B cell (primary cell): ENCODE measurements around the gene UNC119. TPM values are rescaled to one million over a fixed set of nuclear protein-coding genes. Genes with fewer than 3 reads are reported as not detected.

ENCODE experiments used
- ATAC-seq: fragments of 200-7000 bp; cut with Tn5 transposase; one replicate; pipeline ENCODE4 v1.10.0; 2021; ENCODE audit warnings: low read depth, mild to moderate bottlenecking, moderate number of reproducible peaks, moderate library complexity
- CTCF ChIA-PET: fragments of 350-600 bp; sonication (Branson Sonifier 250); formaldehyde crosslinking; loops from one replicate; lab custom pipeline; 2021; ENCODE audit warnings: antibody characterized with exemption, inconsistent platforms; lab: Charles Lee
- POLR2A ChIA-PET: fragments of 350-600 bp; sonication (Branson Sonifier 250); formaldehyde crosslinking; loops from one replicate; lab custom pipeline; 2021; ENCODE audit warnings: antibody characterized with exemption; lab: Charles Lee
- DNase-seq: peaks from one replicate; pipeline ENCODE4 v3.0.0; 2013
- H2AFZ ChIP-seq: 2 replicates; pipeline ENCODE4 v1.6.1; 2012; ENCODE audit warnings: mild to moderate bottlenecking, low read depth, low read length; ENCODE audit not compliant: insufficient read depth, poor library complexity, severe bottlenecking
- H3K27ac ChIP-seq, 2 donors: 1 replicate in 1 of 2; 2 replicates in 1 of 2; pipeline ENCODE4 v1.5.1; 2012 to 2013; ENCODE audit warnings: low read length in 2 of 2, mild to moderate bottlenecking in 2 of 2, moderate library complexity in 1 of 2
- H3K27me3 ChIP-seq, 4 experiments: fragments of 200-600 bp in 1 of 4; sonication (generic) in 1 of 4; replicated peaks in 1 of 4; 1 replicate in 2 of 4; 2 replicates in 2 of 4; pipeline versions ENCODE4 v1.6.1 to v1.7.0; 2013 to 2016; ENCODE audit warnings: low read length in 3 of 4, mild to moderate bottlenecking in 2 of 4, mixed read lengths in 1 of 4, moderate library complexity in 1 of 4; ENCODE audit not compliant: insufficient read depth in 4 of 4, control insufficient read depth in 3 of 4; ENCODE audit errors: control extremely low read depth in 1 of 4
- H3K36me3 ChIP-seq, 2 experiments: replicated peaks in 1 of 2; 1 replicate in 1 of 2; 2 replicates in 1 of 2; pipeline versions ENCODE4 v1.6.1 to v1.7.1; 2013; ENCODE audit warnings: low read length in 1 of 2; ENCODE audit not compliant: insufficient read depth in 2 of 2, control insufficient read depth in 1 of 2; ENCODE audit errors: control extremely low read depth in 1 of 2, extremely low read depth in 1 of 2
- H3K4me1 ChIP-seq, 2 donors: fragments of 200-600 bp in 1 of 2; sonication (generic) in 1 of 2; 1 replicate in 1 of 2; 2 replicates in 1 of 2; pipeline versions ENCODE4 v1.5.1 to v1.6.1; 2013 to 2017; ENCODE audit warnings: low read length in 2 of 2; ENCODE audit not compliant: control insufficient read depth in 2 of 2, insufficient read depth in 2 of 2
- H3K4me2 ChIP-seq: replicated peaks from 2 replicates; pipeline ENCODE3; 2012; ENCODE audit warnings: mild to moderate bottlenecking, low read depth, low read length; ENCODE audit not compliant: poor library complexity, severe bottlenecking
- H3K4me3 ChIP-seq, 5 experiments: fragments of 200-600 bp in 1 of 5; sonication (generic) in 1 of 5; 1 replicate in 3 of 5; 2 replicates in 2 of 5; pipeline versions ENCODE4 v1.5.1 to v1.7.0; 2011 to 2016; ENCODE audit warnings: low read length in 4 of 5, mild to moderate bottlenecking in 4 of 5, low read depth in 2 of 5, control low read depth in 1 of 5, moderate library complexity in 1 of 5; ENCODE audit not compliant: insufficient read depth in 1 of 5; ENCODE audit errors: control extremely low read depth in 1 of 5, extremely low read depth in 1 of 5
- H3K79me2 ChIP-seq: fragments of 200-600 bp; sonication (generic); one replicate; pipeline ENCODE4 v1.6.0; 2016; ENCODE audit warnings: low read length; ENCODE audit not compliant: control insufficient read depth, insufficient read depth
- H3K9ac ChIP-seq: fragments of 200-600 bp; sonication (generic); 2 replicates; pipeline ENCODE4 v1.6.1; 2017; ENCODE audit warnings: mild to moderate bottlenecking, low read length, moderate library complexity
- H3K9me3 ChIP-seq, 3 donors: one replicate each; pipeline versions ENCODE4 v1.6.1 to v1.7.1; 2013; ENCODE audit warnings: low read length in 2 of 3; ENCODE audit not compliant: control insufficient read depth in 2 of 3, insufficient read depth in 1 of 3; ENCODE audit errors: control extremely low read depth in 1 of 3
- H4K20me1 ChIP-seq: 2 replicates; pipeline ENCODE4 v1.6.0; 2012; ENCODE audit warnings: mild to moderate bottlenecking, low read length; ENCODE audit not compliant: insufficient read depth, control insufficient read depth, poor library complexity, severe bottlenecking
- H3K27ac Mint-ChIP-seq: one replicate; pipeline ENCODE4 v1.8.0; 2021; ENCODE audit warnings: mixed read lengths
- H3K27me3 Mint-ChIP-seq: one replicate; pipeline ENCODE4 v1.8.0; 2021; ENCODE audit warnings: mixed read lengths
- H3K4me1 Mint-ChIP-seq: one replicate; pipeline ENCODE4 v1.8.0; 2021; ENCODE audit warnings: mixed read lengths
- H3K4me3 Mint-ChIP-seq: one replicate; pipeline ENCODE4 v1.8.0; 2021; ENCODE audit warnings: mixed read lengths
- H3K9me3 Mint-ChIP-seq: one replicate; pipeline ENCODE4 v1.8.0; 2022; ENCODE audit warnings: mixed read lengths; ENCODE audit not compliant: insufficient read depth
- CTCF ChIP-seq: fragments of 200-600 bp; IDR thresholded peaks from one replicate; pipeline ENCODE4 v1.8.0; 2022; ENCODE audit warnings: antibody characterized with exemption, mild to moderate bottlenecking
- EZH2 ChIP-seq: IDR thresholded peaks from 2 replicates; pipeline ENCODE4 v1.6.1; 2012; ENCODE audit warnings: borderline replicate concordance, low read depth, mild to moderate bottlenecking, moderate library complexity, low read length; ENCODE audit not compliant: insufficient read depth, poor library complexity, severe bottlenecking
- WGBS: methylation state at CpG from one replicate; pipeline ENCODE4 v1.1.5; 2013; ENCODE audit warnings: missing lambda C conversion rate; ENCODE audit not compliant: insufficient coverage; 5-methylcytosine and 5-hydroxymethylcytosine counted together
- intact Hi-C: fragments of 100-400 bp; cut with micrococcal nuclease; formaldehyde crosslinking; loops from one replicate; pipeline ENCODE4 v1.10.0; 2022
- polyA plus RNA-seq: library from polyadenylated mRNA; depleted of rRNA; stranded (reverse); fragments of >200 nt; gene quantifications from 2 replicates; pipeline ENCODE4 v1.2.3, GENCODE V29; 2012
- total RNA-seq, 2 donors: library from RNA; stranded (reverse); fragments of 120-200 nt in 1 of 2; gene quantifications; 1 replicate in 1 of 2; 2 replicates in 1 of 2; pipeline versions ENCODE4 v1.2.3 to v1.2.4, GENCODE V29; 2013 to 2022

Gene UNC119
- total and polyA plus RNA-seq, 2 donors (not counting 1 experiment from before 2014, with no cell fraction given), result 75.3 to 174 TPM

GRCh38 chr17:28547623-28548416 lies 4.6 kb downstream of the UNC119 start:
- H3K9me3 Mint-ChIP-seq, result no peaks in the 10 kb centered on the region
- peak; percentile 89 for DNase-seq
- Histone ChIP-seq H3K9me3 (no peaks in the 10 kb centered on the region), H3K4me1 (peaks cover 59 to 72% of the 10 kb centered on the region in 2 donors), H2AFZ (peak overlapping the region; percentile 70), H4K20me1 (peaks cover 7% of the 10 kb centered on the region), H3K4me3 (peak overlapping the region in 4 of 5 experiments; percentile 21 to 50 (median 34)), H3K27me3 (no peaks in the 10 kb centered on the region), H3K9ac (peak overlapping the region; percentile 49), H3K36me3 (peaks cover 0 to 28% of the 10 kb centered on the region in 2 experiments), H3K4me2 (peak overlapping the region; percentile 85), H3K79me2 (peaks cover 11% of the 10 kb centered on the region), H3K27ac (peak overlapping the region; percentile 91 to 97)
- 37% methylated on average over 20 of the region's 26 CpGs for WGBS
- TF ChIP-seq CTCF (peak; percentile 76), EZH2 (no peak)
- peak overlapping the region; percentile 83 for H3K4me3 Mint-ChIP-seq
- H3K27me3 Mint-ChIP-seq, result no peaks in the 10 kb centered on the region
- intact Hi-C loops, result loop anchor here (1.0 to 2.0 kb wide), 2 partner anchors 51 to 53 kb away; partner anchors contain the start of gene SPAG5
- ChIA-PET CTCF (interaction anchor here (0.6 to 5.2 kb wide), 12 partner anchors 11 to 99 kb away, joined by 3 to 31 read pairs (median 5); partner anchors contain the start of genes ALDOC and PIGS), POLR2A (interaction anchor here (0.7 to 1.4 kb wide), 5 partner anchors 19 to 347 kb away, joined by 3 to 5 read pairs (median 4); partner anchors contain the start of gene ALDOC)
- peak overlapping the region; percentile 96 for H3K27ac Mint-ChIP-seq
- peak; percentile 48 for ATAC-seq
- peaks cover 70% of the 10 kb centered on the region for H3K4me1 Mint-ChIP-seq
